Natural killer cell (primary cell): ENCODE results near the gene UTP11. TPM values are rescaled to one million over a fixed set of nuclear protein-coding genes. Genes with fewer than 3 reads are reported as not detected.

Source experiments
- ATAC-seq, 3 donors: fragments of 150-1000 bp in 2 of 3; fragments of 200-7000 bp in 1 of 3; cut with Tn5 transposase; 1 replicate in 1 of 3; 2 replicates in 2 of 3; pipeline ENCODE4 v1.10.0; 2021; ENCODE audit warnings: mild to moderate bottlenecking in 2 of 3, moderate library complexity in 2 of 3
- DNase-seq, 2 donors: peaks; one replicate each; pipeline versions ENCODE4 v3.0.0 to v3.0.0-alpha.2; 2013 to 2021; ENCODE audit warnings: mixed read lengths in 1 of 2
- H3K27ac ChIP-seq: one replicate; pipeline ENCODE4 v1.5.1; 2013; ENCODE audit warnings: mild to moderate bottlenecking, low read length
- H3K27me3 ChIP-seq: one replicate; pipeline ENCODE4 v1.6.1; 2013; ENCODE audit warnings: low read length; ENCODE audit not compliant: control insufficient read depth, insufficient read depth
- H3K36me3 ChIP-seq: one replicate; pipeline ENCODE4 v1.6.1; 2013; ENCODE audit warnings: low read length; ENCODE audit not compliant: control insufficient read depth, insufficient read depth
- H3K4me1 ChIP-seq: one replicate; pipeline ENCODE4 v1.6.1; 2013; ENCODE audit warnings: low read length; ENCODE audit not compliant: control insufficient read depth, insufficient read depth
- H3K4me3 ChIP-seq: one replicate; pipeline ENCODE4 v1.5.1; 2013; ENCODE audit warnings: low read length
- H3K9me3 ChIP-seq: one replicate; pipeline ENCODE4 v1.6.1; 2013; ENCODE audit warnings: low read length; ENCODE audit not compliant: control insufficient read depth, insufficient read depth
- H3K27ac Mint-ChIP-seq, 2 donors: one replicate each; pipeline ENCODE4 v1.8.0; 2022; ENCODE audit warnings: mild to moderate bottlenecking in 2 of 2, mixed read lengths in 2 of 2, moderate library complexity in 1 of 2
- H3K27me3 Mint-ChIP-seq, 2 donors: one replicate each; pipeline ENCODE4 v1.8.0; 2022; ENCODE audit warnings: low read depth in 2 of 2, mixed read lengths in 2 of 2
- H3K36me3 Mint-ChIP-seq: one replicate; pipeline ENCODE4 v1.8.0; 2022; ENCODE audit warnings: mixed read lengths
- H3K4me1 Mint-ChIP-seq, 2 donors: one replicate each; pipeline ENCODE4 v1.8.0; 2022; ENCODE audit warnings: mixed read lengths in 2 of 2
- H3K4me3 Mint-ChIP-seq: one replicate; pipeline ENCODE4 v1.8.0; 2022; ENCODE audit warnings: mild to moderate bottlenecking, moderate library complexity, mixed read lengths
- H3K9me3 Mint-ChIP-seq, 2 donors: one replicate each; pipeline ENCODE4 v1.8.0; 2022; ENCODE audit warnings: mixed read lengths in 2 of 2
- CTCF ChIP-seq: fragments of 200-600 bp; IDR thresholded peaks from one replicate; pipeline ENCODE4 v1.8.0; 2022; ENCODE audit warnings: antibody characterized with exemption
- WGBS: methylation state at CpG from one replicate; pipeline ENCODE4 v1.1.7; 2013; ENCODE audit warnings: missing lambda C conversion rate; ENCODE audit not compliant: insufficient coverage; 5-methylcytosine and 5-hydroxymethylcytosine counted together
- intact Hi-C: fragments of 100-400 bp; cut with micrococcal nuclease; formaldehyde crosslinking; loops from one replicate; pipeline ENCODE4 v1.14.2; 2022
- total RNA-seq, 4 donors: library from RNA; stranded (reverse); fragments of 120-200 nt in 1 of 4; gene quantifications; one replicate each; pipeline versions ENCODE4 v1.2.3 to v1.2.4, GENCODE V29; 2013 to 2022

The UTP11 gene
- total RNA-seq, 3 donors from 2014 or later (not counting 1 experiment from before 2014, with no cell fraction given), result 13.4 to 20.7 (median 19.2) TPM

- Mint-ChIP-seq H3K27me3 (peaks cover 15 to 29% of the 10 kb centered on the region in 2 donors), H3K36me3 (no peaks in the 10 kb centered on the region), H3K4me1 (peaks cover 9 to 22% of the 10 kb centered on the region in 2 donors), H3K9me3 (no peaks in the 10 kb centered on the region), H3K4me3 (peak overlapping the region; percentile 86), H3K27ac (no peak overlapping the region)
- Histone ChIP-seq H3K27ac (no peak overlapping the region), H3K36me3 (no peaks in the 10 kb centered on the region), H3K27me3 (peaks cover 34% of the 10 kb centered on the region), H3K9me3 (no peaks in the 10 kb centered on the region), H3K4me3 (peak overlapping the region; percentile 31), H3K4me1 (peaks cover 22% of the 10 kb centered on the region)
- intact Hi-C loops, result no loop called here
- DNase-seq, result peak; percentile 61 to 79
- ATAC-seq, result peak; percentile 85 to 87 (median 87)
- TF ChIP-seq CTCF, result no peak
- under 1% methylated on average over 99 of the region's 99 CpGs for WGBS
Observed at GRCh38 chr1:38046884-38047602, 34.5 kb downstream of the UTP11 start.

- Mint-ChIP-seq H3K27me3 (peaks cover 9 to 23% of the 10 kb centered on the region in 2 donors), H3K9me3 (no peaks in the 10 kb centered on the region), H3K4me1 (peaks cover 10 to 28% of the 10 kb centered on the region in 2 donors), H3K36me3 (no peaks in the 10 kb centered on the region), H3K4me3 (peak overlapping the region; percentile 86), H3K27ac (no peak overlapping the region)
- no peak for TF ChIP-seq CTCF
- Histone ChIP-seq H3K9me3 (no peaks in the 10 kb centered on the region), H3K27ac (no peak overlapping the region), H3K4me3 (no peak overlapping the region), H3K27me3 (peaks cover 27% of the 10 kb centered on the region), H3K36me3 (no peaks in the 10 kb centered on the region), H3K4me1 (peaks cover 22% of the 10 kb centered on the region)
- intact Hi-C loops, result no loop called here
- WGBS, result 38% methylated on average over 34 of the region's 34 CpGs
- ATAC-seq (no peak), DNase-seq (no peak)
Observed at GRCh38 chr1:38047603-38048141, 35.1 kb downstream of the UTP11 start.

GRCh38 chr1:38050397-38051078 is 38.0 kb downstream of the UTP11 start:
- WGBS, result 72% methylated on average over 13 of the region's 13 CpGs
- Histone ChIP-seq H3K36me3 (no peaks in the 10 kb centered on the region), H3K27ac (no peak overlapping the region), H3K4me3 (no peak overlapping the region), H3K4me1 (peaks cover 14% of the 10 kb centered on the region), H3K9me3 (no peaks in the 10 kb centered on the region), H3K27me3 (peaks cover 3% of the 10 kb centered on the region)
- H3K27me3 Mint-ChIP-seq, result peaks cover 7 to 13% of the 10 kb centered on the region in 2 donors
- H3K4me3 Mint-ChIP-seq, result no peak overlapping the region
- TF ChIP-seq CTCF, result no peak
- no peak for ATAC-seq
- DNase-seq, result no peak
- no peak overlapping the region for H3K27ac Mint-ChIP-seq
- H3K4me1 Mint-ChIP-seq, result peaks cover 8 to 19% of the 10 kb centered on the region in 2 donors
- H3K36me3 Mint-ChIP-seq, result no peaks in the 10 kb centered on the region
- intact Hi-C loops, result no loop called here
- no peaks in the 10 kb centered on the region for H3K9me3 Mint-ChIP-seq
